ENCODE data around the gene INPP5J. TPM values are rescaled to one million over a fixed set of nuclear protein-coding genes. Genes with fewer than 3 reads are reported as not detected.

The INPP5J gene
- total and polyA plus RNA-seq, 2 of the 13 experiments (the other 11 are each of a cell fraction or from before 2014, with no cell fraction given): 0.24 to 1.1 TPM

DNA sequence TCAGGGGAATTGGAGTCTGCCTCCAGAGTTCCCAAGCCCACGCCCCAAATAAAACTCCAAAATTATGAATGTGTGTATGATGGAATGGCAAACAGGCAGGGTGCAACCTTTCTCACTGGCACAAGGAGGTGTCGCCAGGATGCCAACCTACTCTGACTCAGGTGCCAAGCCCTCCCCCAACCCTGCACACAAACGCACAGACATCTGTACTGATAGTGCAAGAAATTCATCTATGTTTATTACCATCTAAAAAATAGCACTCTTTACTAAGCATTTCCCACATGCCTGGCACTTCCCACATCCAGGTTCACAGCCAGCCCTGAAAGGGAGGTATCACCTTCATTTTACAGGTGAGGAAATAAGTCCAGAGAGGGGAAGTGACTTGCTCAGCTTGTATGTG is 16.3 kb downstream of the INPP5J start (continued):
- TF ChIP-seq MED8 (CRISPR knock-in tag; IDR thresholded peaks at IDR 0.05; ENCODE audit: insufficient replicate concordance) (no peak), NRL (CRISPR knock-in tag; IDR thresholded peaks at IDR 0.05; ENCODE audit: borderline replicate concordance) (no peak), ZIK1 (CRISPR knock-in tag; IDR thresholded peaks at IDR 0.05; ENCODE audit: borderline replicate concordance, low read depth) (no peak), SCMH1 (CRISPR knock-in tag; IDR thresholded peaks at IDR 0.05; ENCODE audit: borderline replicate concordance) (no peak), MAF1 (CRISPR knock-in tag; IDR thresholded peaks at IDR 0.05; ENCODE audit: borderline replicate concordance) (no peak)
- TF ChIP-seq, protein P1, sequence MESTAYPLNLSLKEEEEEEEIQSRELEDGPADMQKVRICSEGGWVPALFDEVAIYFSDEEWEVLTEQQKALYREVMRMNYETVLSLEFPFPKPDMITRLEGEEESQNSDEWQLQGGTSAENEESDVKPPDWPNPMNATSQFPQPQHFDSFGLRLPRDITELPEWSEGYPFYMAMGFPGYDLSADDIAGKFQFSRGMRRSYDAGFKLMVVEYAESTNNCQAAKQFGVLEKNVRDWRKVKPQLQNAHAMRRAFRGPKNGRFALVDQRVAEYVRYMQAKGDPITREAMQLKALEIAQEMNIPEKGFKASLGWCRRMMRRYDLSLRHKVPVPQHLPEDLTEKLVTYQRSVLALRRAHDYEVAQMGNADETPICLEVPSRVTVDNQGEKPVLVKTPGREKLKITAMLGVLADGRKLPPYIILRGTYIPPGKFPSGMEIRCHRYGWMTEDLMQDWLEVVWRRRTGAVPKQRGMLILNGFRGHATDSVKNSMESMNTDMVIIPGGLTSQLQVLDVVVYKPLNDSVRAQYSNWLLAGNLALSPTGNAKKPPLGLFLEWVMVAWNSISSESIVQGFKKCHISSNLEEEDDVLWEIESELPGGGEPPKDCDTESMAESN (CRISPR knock-in tag; conservative IDR thresholded peaks at IDR 0.05): no peak

DNA sequence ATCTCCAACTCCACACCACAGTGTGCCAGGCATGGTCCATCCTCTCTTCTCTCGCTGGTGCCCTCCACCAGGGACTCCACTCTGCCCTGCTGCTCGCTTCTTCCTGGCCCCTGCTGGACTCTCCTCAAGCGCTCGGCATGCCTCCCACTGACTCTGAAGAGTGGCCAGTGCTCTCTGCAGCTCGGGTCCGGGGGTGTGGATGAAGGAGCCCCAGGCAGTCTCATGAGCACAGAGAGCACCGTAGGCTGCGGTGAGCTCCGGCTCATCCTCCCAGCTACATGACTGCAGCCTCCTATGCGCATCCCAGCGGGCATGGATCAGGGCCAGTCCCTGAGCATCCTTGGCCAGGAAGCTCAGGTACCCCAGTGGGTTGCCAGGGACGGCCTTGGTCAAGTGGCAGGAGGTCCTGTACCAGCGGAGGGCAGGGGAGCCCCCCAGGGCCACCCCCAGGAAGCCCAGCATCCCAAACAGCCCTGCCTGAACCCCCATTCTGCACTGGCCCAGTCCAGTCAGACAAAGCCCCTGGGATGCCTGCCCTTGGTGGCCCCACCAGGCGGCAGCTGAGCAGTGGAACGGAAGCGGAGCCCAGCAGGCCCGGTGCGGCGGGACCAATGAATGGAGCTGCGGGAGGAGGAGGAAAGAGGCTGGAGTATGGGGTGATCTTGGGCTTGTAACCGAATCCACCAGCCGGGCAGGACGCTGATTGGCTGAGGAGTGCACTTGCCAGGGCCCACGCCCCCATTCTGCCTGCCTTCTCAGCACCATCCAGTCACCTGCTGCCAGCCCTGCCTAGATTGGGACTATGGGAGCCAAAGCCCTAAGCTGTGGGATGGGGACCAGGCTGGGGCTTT is 17.3 kb downstream of the INPP5J start, which contains the start of gene PLA2G3:
Gene PLA2G3, minus strand, starts transcription at position 643 of the 851 bp plus-strand sequence. Its CDS starts 154 bp downstream, at position 489.
- Histone ChIP-seq H3K9me3 (ENCODE audit: low read length) (no peaks in the 10 kb centered on the region), H3K79me2 (ENCODE audit: insufficient read depth, low read length) (no peaks in the 10 kb centered on the region), H4K20me1 (ENCODE audit: insufficient read depth, low read length) (no peaks in the 10 kb centered on the region), H3K36me3 (replicated peaks in 1 of 2; ENCODE audit: control insufficient read depth in 1 of 2, insufficient read depth in 2 of 2, low read length in 2 of 2) (no peaks in the 10 kb centered on the region), H3K9ac (ENCODE audit: insufficient read depth, low read depth, low read length) (no peak within 1 kb of the TSS), H3K27ac (ENCODE audit: extremely low read length, insufficient read depth, low read length) (no peak within 1 kb of the TSS), H2AFZ (ENCODE audit: low read length) (no peak within 1 kb of the TSS), H3K4me2 (ENCODE audit: low read depth, low read length) (peak within 1 kb of the TSS; percentile 26; the same call in 1 of the 2 replicates), H3K27me3 (ENCODE audit: control insufficient read depth in 1 of 2, insufficient read depth in 2 of 2, low read length in 2 of 2) (peaks cover 6 to 48% of the 10 kb centered on the region in 2 experiments; a peak in 4 of 5 replicates), H3K4me3 (replicated peaks in 1 of 3; ENCODE audit: insufficient read depth in 1 of 3, low read depth in 2 of 3, low read length in 3 of 3) (no peak within 1 kb of the TSS), H3K4me1 (ENCODE audit: insufficient read depth, low read length) (peaks cover 16% of the 10 kb centered on the region)
- DNase-seq (ENCODE audit: low spot score) (peak; percentile 50), ATAC-seq (peak; percentile 82), FAIRE-seq (no peak)
- 13% methylated on average over 10 of the region's 24 CpGs for WGBS (ENCODE audit: low lambda C conversion rate)
- CTCF ChIA-PET (ENCODE audit: low intra/inter-chr PET ratio, low total read pairs): no interaction called here
- in situ Hi-C loops (cut with HindIII; ENCODE audit: extremely low pct_ligation_motif_present, low pct_unique_long_range_greater_than_20kb) (loop anchor here (5.0 to 10.0 kb wide), 2 partner anchors 38 to 175 kb away; partner anchors contain the start of genes MORC2 and TUG1), intact Hi-C loops (cut with micrococcal nuclease; ENCODE audit: unreplicated experiment) (no loop called here)
- POLR2A ChIA-PET: interaction anchor here (1.6 kb wide), 1 partner anchor 33 kb away, joined by 4 read pairs; the partner anchor contains the start of gene SELENOM
- BruUV-seq (replicated peaks): no TSS peak
- TF ChIP-seq NCOA2 (CRISPR knock-in tag; IDR thresholded peaks at IDR 0.05): no peak
- TF ChIP-seq SAP130 (CRISPR knock-in tag; IDR thresholded peaks at IDR 0.05; ENCODE audit: low read depth): 0 out of 2 replicates have a peak, but pooled peaks have one; percentile 10
- TF ChIP-seq GABPB1 (CRISPR knock-in tag; IDR thresholded peaks at IDR 0.05): peak; percentile 40; the same call in 1 of the 2 replicates
- no peak for TF ChIP-seq MIER2 (CRISPR knock-in tag; IDR thresholded peaks at IDR 0.05)
- TF ChIP-seq MXD4 (CRISPR knock-in tag; IDR thresholded peaks at IDR 0.05): no peak
- TF ChIP-seq, protein P2, sequence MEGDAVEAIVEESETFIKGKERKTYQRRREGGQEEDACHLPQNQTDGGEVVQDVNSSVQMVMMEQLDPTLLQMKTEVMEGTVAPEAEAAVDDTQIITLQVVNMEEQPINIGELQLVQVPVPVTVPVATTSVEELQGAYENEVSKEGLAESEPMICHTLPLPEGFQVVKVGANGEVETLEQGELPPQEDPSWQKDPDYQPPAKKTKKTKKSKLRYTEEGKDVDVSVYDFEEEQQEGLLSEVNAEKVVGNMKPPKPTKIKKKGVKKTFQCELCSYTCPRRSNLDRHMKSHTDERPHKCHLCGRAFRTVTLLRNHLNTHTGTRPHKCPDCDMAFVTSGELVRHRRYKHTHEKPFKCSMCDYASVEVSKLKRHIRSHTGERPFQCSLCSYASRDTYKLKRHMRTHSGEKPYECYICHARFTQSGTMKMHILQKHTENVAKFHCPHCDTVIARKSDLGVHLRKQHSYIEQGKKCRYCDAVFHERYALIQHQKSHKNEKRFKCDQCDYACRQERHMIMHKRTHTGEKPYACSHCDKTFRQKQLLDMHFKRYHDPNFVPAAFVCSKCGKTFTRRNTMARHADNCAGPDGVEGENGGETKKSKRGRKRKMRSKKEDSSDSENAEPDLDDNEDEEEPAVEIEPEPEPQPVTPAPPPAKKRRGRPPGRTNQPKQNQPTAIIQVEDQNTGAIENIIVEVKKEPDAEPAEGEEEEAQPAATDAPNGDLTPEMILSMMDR (CRISPR knock-in tag; IDR thresholded peaks at IDR 0.05): peak; percentile 44; the same call in 1 of the 2 replicates
- TF ChIP-seq FOXK2 (IDR thresholded peaks at IDR 0.05): no peak
- TF ChIP-seq ZNF224 (CRISPR knock-in tag; IDR thresholded peaks at IDR 0.05): no peak
- TF ChIP-seq ETV5 (CRISPR knock-in tag; IDR thresholded peaks at IDR 0.05; ENCODE audit: borderline replicate concordance): 0 out of 2 replicates have a peak, but pooled peaks have one; percentile 28
- TF ChIP-seq, protein P3, sequence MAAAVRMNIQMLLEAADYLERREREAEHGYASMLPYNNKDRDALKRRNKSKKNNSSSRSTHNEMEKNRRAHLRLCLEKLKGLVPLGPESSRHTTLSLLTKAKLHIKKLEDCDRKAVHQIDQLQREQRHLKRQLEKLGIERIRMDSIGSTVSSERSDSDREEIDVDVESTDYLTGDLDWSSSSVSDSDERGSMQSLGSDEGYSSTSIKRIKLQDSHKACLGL (CRISPR knock-in tag; IDR thresholded peaks at IDR 0.05): no peak
- peak; percentile 38; the same call in 1 of the 2 replicates for TF ChIP-seq NFYC (CRISPR knock-in tag; IDR thresholded peaks at IDR 0.05)
